Left ventricle myocardium inferior (tissue), 1 donor: Measurements from ENCODE around the gene DCUN1D5. TPM values are rescaled to one million over a fixed set of nuclear protein-coding genes. Genes with fewer than 3 reads are reported as not detected.
A peak's percentile ranks its signal among the peaks of the same experiment; 100 is the strongest.

Experiments
- DNase-seq: peaks from one replicate; pipeline ENCODE4 v3.0.0-alpha.2; 2020
- H3K27ac ChIP-seq: fragments of 200-600 bp; replicated peaks from 2 replicates; pipeline ENCODE4 v1.8.0; 2021
- H3K27me3 ChIP-seq: fragments of 200-600 bp; 2 replicates; pipeline ENCODE4 v1.8.0; 2021; ENCODE audit warnings: low read depth
- H3K36me3 ChIP-seq: fragments of 200-600 bp; 2 replicates; pipeline ENCODE4 v1.8.0; 2021
- H3K4me1 ChIP-seq: fragments of 200-600 bp; 2 replicates; pipeline ENCODE4 v1.8.0; 2021
- H3K4me3 ChIP-seq: fragments of 200-600 bp; 2 replicates; pipeline ENCODE4 v1.8.0; 2021; ENCODE audit warnings: mild to moderate bottlenecking, moderate library complexity
- H3K9me3 ChIP-seq: fragments of 200-600 bp; replicated peaks from 2 replicates; pipeline ENCODE4 v1.8.0; 2021
- intact Hi-C: fragments of 100-400 bp; cut with micrococcal nuclease; formaldehyde crosslinking; loops from one replicate; pipeline ENCODE4 v1.11.0; 2022
- total RNA-seq: library from RNA; stranded (reverse); fragmentation: NEBNext Ultra II Directional; extraction: Animal tissue kit (Norgen Biotek cat#: 25700); gene quantifications from one replicate; pipeline ENCODE4 v1.2.1, GENCODE V29; 2021
- TF ChIP-seq, protein P1 (sequence below): fragments of 200-600 bp; IDR thresholded peaks from 2 replicates; pipeline ENCODE4 v1.8.0; 2021; ENCODE audit warnings: antibody characterized with exemption, mild to moderate bottlenecking, borderline replicate concordance
- donor health status: DM: no; HTN: yes; CAD: no; lungs with severe emphysema.

The DCUN1D5 gene
- total RNA-seq, 1 donor from 2014 or later, result 25.8 TPM

DNA sequence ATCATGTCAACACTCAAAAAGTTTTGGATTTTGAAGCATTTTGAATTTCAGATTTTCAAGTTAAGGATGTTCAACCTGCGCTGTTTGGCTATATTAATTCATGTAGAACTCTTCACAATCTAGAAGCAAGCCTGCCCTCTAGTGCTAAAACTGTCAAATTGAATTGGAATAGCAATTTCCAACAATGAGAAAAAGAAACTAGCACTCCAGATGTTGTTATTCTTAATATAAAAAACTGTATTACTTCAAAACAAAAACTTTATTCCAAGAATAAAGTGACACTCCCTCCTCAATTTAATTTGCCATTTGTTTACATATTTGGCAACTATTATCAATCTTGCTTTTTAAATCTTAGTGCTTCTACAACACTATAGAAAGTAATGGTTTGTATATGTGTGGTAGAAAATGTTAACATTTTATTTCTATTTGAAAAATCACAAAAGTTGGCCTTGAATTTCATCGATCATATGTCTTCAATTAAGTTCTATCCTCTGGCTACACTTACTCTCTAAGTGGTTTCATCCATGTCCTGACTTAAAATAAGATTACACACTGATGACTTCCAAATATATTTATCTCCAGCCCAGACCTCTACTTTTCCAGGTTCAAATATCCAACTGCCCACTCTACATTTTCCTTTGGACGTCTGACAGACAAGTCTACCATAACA lies 36.6 kb downstream of the DCUN1D5 start:
- DNase-seq, result no peak
- Histone ChIP-seq H3K36me3 (peaks cover 5% of the 10 kb centered on the region), H3K9me3 (no peaks in the 10 kb centered on the region), H3K4me3 (no peak overlapping the region), H3K27me3 (no peaks in the 10 kb centered on the region), H3K4me1 (no peaks in the 10 kb centered on the region), H3K27ac (no peak overlapping the region)
- TF ChIP-seq, protein P1, sequence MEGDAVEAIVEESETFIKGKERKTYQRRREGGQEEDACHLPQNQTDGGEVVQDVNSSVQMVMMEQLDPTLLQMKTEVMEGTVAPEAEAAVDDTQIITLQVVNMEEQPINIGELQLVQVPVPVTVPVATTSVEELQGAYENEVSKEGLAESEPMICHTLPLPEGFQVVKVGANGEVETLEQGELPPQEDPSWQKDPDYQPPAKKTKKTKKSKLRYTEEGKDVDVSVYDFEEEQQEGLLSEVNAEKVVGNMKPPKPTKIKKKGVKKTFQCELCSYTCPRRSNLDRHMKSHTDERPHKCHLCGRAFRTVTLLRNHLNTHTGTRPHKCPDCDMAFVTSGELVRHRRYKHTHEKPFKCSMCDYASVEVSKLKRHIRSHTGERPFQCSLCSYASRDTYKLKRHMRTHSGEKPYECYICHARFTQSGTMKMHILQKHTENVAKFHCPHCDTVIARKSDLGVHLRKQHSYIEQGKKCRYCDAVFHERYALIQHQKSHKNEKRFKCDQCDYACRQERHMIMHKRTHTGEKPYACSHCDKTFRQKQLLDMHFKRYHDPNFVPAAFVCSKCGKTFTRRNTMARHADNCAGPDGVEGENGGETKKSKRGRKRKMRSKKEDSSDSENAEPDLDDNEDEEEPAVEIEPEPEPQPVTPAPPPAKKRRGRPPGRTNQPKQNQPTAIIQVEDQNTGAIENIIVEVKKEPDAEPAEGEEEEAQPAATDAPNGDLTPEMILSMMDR, result peak; percentile 72
- intact Hi-C loops, result no loop called here

DNA sequence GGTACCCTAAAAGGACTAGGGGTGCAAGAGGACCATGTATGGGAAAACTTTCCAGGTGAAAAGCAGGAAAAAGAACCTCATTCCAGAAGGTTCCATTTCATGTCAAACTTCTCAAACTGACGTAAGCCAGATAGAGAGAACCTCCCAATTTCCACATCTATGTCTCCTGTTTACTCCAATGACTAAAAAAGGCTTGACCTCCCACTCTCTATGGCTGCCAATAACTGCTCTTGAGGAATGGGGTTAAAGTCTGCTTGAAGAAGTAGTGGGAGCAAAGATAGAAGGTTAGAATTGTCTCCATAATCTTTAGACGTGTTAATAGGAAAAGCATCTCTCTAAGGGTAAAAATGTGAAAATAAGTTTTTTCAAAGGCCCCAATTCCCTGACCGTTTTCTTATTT lies 38.0 kb downstream of the DCUN1D5 start:
- Histone ChIP-seq H3K9me3 (no peaks in the 10 kb centered on the region), H3K27me3 (no peaks in the 10 kb centered on the region), H3K36me3 (no peaks in the 10 kb centered on the region), H3K4me3 (no peak overlapping the region), H3K27ac (no peak overlapping the region), H3K4me1 (no peaks in the 10 kb centered on the region)
- DNase-seq, result no peak
- intact Hi-C loops, result no loop called here
- TF ChIP-seq, protein P1, result no peak

DNA sequence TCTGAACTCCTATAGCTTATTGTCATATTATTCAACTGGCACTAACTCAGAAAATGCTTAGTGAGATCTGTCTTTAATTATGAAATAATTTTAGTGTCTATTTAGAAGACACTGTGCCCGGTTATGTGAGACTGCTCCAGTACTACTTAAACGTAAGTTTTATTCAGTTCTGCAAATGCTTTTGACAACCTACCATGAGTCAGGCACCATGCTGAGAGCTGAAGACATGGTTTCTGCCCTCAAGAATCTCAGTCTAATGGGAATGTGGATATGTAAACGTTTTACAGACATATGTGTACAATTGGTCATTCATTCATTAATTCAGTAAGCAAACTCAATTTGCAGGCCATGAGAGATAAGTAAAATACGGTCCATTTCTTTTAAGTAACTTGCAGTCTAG lies 40.0 kb downstream of the DCUN1D5 start:
- H3K27me3 ChIP-seq, result no peaks in the 10 kb centered on the region

DNA sequence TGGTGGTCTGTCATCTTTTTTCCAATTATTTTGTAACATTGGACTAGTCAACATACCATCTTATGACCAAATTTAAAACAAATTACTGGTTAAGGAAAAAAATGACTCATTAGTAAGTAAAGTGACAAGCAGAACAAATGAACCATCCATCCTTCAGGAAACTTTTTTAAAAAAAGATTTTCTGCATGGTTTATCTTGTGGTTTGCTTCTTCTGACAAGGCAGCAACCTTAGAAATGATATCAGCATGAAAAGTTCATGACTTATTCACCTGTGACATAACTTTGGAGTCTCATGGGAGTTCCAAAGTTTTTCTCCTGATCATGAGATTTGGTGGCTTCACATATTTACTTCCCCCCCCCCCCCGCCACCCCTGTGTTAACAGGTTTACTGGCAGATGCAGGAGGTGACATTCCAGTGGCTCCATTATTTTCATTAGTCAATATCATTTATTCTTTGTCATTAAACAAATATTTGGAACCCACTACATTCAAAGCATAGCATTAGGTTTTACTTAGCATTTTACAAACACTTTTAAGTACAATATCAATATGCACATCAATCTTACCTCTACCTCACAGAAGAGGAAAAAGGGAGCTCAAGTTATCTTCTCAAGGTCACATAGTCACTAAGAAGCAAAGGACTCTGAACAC lies 40.7 kb downstream of the DCUN1D5 start:
- no peak for DNase-seq
- intact Hi-C loops, result no loop called here
- H3K27ac ChIP-seq, result no peak overlapping the region
- H3K4me3 ChIP-seq, result no peak overlapping the region
- H3K36me3 ChIP-seq, result no peaks in the 10 kb centered on the region
- no peaks in the 10 kb centered on the region for H3K9me3 ChIP-seq
- H3K27me3 ChIP-seq, result no peaks in the 10 kb centered on the region
- no peaks in the 10 kb centered on the region for H3K4me1 ChIP-seq
- TF ChIP-seq, protein P1, result no peak

More for the DNA sequence above, 40.0 kb downstream of the DCUN1D5 start:
- no peak overlapping the region for H3K27ac ChIP-seq
- H3K4me3 ChIP-seq, result no peak overlapping the region
- H3K9me3 ChIP-seq, result no peaks in the 10 kb centered on the region
- TF ChIP-seq, protein P1, result no peak
- H3K4me1 ChIP-seq, result no peaks in the 10 kb centered on the region
- no peak for DNase-seq
- intact Hi-C loops, result no loop called here
- H3K36me3 ChIP-seq, result no peaks in the 10 kb centered on the region

DNA sequence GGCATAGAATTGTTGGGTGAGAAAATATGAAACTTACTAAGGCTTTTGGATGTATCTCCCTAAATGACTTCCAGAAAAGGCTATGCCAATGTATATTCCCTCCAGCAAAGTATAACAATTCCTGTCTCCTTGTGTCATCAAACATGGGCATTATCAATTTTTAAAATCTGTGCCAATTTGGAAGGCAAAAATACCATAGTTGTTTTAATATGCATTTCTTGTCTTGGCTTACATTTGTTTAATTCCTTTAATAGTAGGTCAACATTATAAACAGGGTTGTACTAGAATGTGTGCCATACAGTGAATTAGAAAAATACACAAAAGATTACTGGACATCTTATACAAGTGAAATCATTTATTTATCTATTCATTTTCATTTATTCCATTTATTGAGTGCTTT lies 41.6 kb downstream of the DCUN1D5 start:
- TF ChIP-seq, protein P1, result no peak
- H3K27me3 ChIP-seq, result no peaks in the 10 kb centered on the region
- intact Hi-C loops, result no loop called here
- no peaks in the 10 kb centered on the region for H3K9me3 ChIP-seq
- no peak overlapping the region for H3K4me3 ChIP-seq
- no peak for DNase-seq
- no peaks in the 10 kb centered on the region for H3K4me1 ChIP-seq
- H3K27ac ChIP-seq, result no peak overlapping the region
- no peaks in the 10 kb centered on the region for H3K36me3 ChIP-seq
